ENCODE data around the gene KLHL36. TPM values are rescaled to one million over a fixed set of nuclear protein-coding genes. Genes with fewer than 3 reads are reported as not detected.
A peak's percentile ranks its signal among the peaks of the same experiment; 100 is the strongest.
"Not testable (repeated sequence)": the region's sequence is repeated elsewhere in the genome, so short reads cannot be mapped to it uniquely, and the experiment has no call there.

KLHL36 gene
- total and polyA plus RNA-seq, 12 donors: 14.7 to 77.9 (median 55.3) TPM

DNA sequence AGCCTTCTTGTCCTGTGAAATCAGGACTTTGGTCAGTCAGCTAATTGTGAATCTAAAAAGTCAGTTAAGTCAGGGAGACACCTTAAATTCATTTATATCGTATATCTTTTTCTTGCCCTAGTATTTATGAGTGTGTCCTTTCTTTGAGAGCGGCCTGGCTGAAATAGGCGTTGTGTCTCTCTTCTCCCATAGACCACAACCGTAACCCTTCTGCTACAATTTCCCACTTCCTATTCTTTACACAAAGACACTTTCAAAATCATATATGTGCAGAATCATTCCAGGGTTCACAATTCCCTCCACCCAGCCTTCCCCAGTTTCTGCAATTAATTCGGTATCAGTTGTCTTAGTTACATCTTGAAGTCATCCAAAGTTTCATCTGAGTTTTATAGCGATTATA, 16.4 kb upstream of the KLHL36 start:
- ATAC-seq: no peak
- 87 to 89% methylated on average over 6 of the region's 6 CpGs for WGBS, 2 donors
- Histone ChIP-seq H3K4me1 (peaks cover 0 to 25% (median 14%) of the 10 kb centered on the region in 9 donors), H3K27ac (peak overlapping the region in 1 of 10 donors; percentile 31), H3K4me3 (no peak overlapping the region), H3K27me3 (no peaks in the 10 kb centered on the region), H3K36me3 (no peaks in the 10 kb centered on the region), H3K9me3 (no peaks in the 10 kb centered on the region)
- intact Hi-C loops (cut with DNase I): no loop called here
- TF ChIP-seq, protein P1, sequence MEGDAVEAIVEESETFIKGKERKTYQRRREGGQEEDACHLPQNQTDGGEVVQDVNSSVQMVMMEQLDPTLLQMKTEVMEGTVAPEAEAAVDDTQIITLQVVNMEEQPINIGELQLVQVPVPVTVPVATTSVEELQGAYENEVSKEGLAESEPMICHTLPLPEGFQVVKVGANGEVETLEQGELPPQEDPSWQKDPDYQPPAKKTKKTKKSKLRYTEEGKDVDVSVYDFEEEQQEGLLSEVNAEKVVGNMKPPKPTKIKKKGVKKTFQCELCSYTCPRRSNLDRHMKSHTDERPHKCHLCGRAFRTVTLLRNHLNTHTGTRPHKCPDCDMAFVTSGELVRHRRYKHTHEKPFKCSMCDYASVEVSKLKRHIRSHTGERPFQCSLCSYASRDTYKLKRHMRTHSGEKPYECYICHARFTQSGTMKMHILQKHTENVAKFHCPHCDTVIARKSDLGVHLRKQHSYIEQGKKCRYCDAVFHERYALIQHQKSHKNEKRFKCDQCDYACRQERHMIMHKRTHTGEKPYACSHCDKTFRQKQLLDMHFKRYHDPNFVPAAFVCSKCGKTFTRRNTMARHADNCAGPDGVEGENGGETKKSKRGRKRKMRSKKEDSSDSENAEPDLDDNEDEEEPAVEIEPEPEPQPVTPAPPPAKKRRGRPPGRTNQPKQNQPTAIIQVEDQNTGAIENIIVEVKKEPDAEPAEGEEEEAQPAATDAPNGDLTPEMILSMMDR (IDR thresholded peaks at IDR 0.05): no peak
- DNase-seq: no peak

DNA sequence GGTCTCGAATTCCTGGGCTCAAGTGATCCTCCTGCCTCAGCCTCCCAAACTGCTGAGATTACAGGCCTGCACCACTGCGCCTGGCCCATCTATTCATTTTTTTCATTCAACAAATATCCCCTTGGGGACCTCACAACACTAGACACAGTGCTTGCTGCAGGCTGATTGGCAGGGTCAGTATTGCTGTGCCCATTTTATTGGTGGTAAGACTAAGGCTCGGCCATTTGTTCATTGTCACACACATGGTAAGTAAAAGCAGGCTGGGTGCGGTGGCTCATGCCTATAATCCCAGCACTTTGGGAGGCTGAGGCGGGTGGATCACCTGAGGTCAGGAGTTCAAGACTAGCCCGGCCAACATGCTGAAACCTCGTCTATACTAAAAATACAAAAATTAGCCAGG, 15.4 kb upstream of the KLHL36 start:
- H3K27me3 ChIP-seq; H3K9me3 ChIP-seq; DNase-seq; intact Hi-C loops (cut with DNase I); ATAC-seq; H3K4me3 ChIP-seq; H3K36me3 ChIP-seq: not testable (repeated sequence)
- WGBS, 2 donors: 91 to 95% methylated on average over 7 of the region's 7 CpGs
- H3K4me1 ChIP-seq: peaks cover 0 to 25% (median 14%) of the 10 kb centered on the region in 9 donors
- peak overlapping the region in 4 of 10 donors; percentile 2 to 66 (median 59) for H3K27ac ChIP-seq

DNA sequence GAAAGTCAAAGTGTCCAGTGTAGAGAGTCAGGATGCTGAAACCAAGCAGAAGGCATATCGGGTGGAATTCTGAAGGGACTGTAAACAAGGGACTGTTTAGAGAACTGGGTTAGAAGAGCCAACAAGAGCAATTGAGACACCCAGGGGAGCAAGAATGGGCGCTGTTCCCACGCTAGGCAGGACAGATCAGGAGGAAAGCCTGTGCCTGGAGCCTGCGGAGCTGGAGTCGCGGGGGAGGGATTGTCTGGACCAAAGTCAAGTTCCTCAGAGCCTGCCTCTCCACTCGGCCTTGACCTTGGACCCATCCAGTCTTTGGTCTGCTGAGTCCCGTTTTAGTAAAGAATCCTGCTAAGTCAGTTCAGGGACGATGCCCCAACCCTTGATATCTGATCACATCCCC, 14.7 kb upstream of the KLHL36 start:
- TF ChIP-seq, protein P1 (IDR thresholded peaks at IDR 0.05): no peak
- 20% methylated on average over 9 of the region's 9 CpGs for whole genome bisulfite sequencing, 2 donors
- H3K9me3 ChIP-seq: no peaks in the 10 kb centered on the region
- no peak overlapping the region for H3K4me3 ChIP-seq
- H3K27me3 ChIP-seq: no peaks in the 10 kb centered on the region
- intact Hi-C loops (cut with DNase I): no loop called here
- H3K27ac ChIP-seq: peak overlapping the region in 7 of 10 donors; percentile 2 to 66 (median 51)
- peak; percentile 79 to 93 (median 88) for ATAC-seq
- DNase-seq: peak; percentile 85 to 88
- no peaks in the 10 kb centered on the region for H3K36me3 ChIP-seq
- H3K4me1 ChIP-seq: peaks cover 0 to 25% (median 14%) of the 10 kb centered on the region in 9 donors

DNA sequence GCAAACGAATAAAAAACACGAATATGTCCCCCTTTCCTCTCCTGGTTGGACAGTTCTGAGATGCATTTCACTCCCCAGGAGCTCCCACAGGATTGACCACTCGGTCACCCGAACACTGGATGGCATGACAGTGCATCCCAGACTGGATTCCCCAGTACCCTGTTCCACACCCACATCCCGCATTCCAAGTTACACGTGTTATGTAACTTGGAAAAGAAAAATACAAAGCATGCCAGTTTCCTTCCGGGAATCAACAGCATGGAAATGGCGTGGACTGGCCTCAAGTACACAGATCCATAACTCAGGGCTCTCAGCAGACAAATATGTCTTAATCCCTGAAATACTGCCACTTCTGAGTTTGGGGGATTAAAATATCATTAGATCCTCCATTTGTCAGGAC, 12.6 kb upstream of the KLHL36 start:
- no peak overlapping the region for H3K4me3 ChIP-seq
- no peak overlapping the region for H3K27ac ChIP-seq
- peaks cover 0 to 26% (median 21%) of the 10 kb centered on the region in 9 donors for H3K4me1 ChIP-seq
- no peaks in the 10 kb centered on the region for H3K9me3 ChIP-seq
- no peaks in the 10 kb centered on the region for H3K27me3 ChIP-seq
- DNase-seq (no peak), ATAC-seq (no peak)
- TF ChIP-seq, protein P1 (IDR thresholded peaks at IDR 0.05): no peak
- intact Hi-C loops (cut with DNase I): no loop called here
- no peaks in the 10 kb centered on the region for H3K36me3 ChIP-seq
- WGBS, 2 donors: 58 to 67% methylated on average over 8 of the region's 8 CpGs

DNA sequence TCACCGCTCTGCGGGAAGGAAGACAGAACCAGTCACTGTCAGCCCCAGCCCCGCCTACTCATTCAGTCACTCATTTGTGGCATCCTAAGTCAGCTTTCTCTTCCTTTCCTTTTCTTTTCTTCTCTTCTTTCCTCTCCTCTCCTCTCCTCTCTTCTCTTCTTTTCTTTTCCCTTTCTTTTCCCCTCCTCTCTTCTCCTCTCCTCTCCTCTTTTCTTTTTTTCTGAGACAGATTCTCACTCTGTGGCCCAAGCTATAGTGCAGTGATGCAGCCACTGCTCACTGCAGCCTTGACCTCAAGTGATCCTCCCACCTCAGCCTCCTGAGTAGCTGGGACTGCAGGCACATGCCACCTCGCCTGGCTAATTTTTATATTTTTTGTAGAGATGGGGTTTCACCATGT, 10.6 kb upstream of the KLHL36 start:
- DNase-seq: no peak
- Histone ChIP-seq H3K4me3 (no peak overlapping the region), H3K36me3 (no peaks in the 10 kb centered on the region), H3K27me3 (no peaks in the 10 kb centered on the region), H3K4me1 (peaks cover 3 to 43% (median 31%) of the 10 kb centered on the region in 9 donors), H3K27ac (no peak overlapping the region), H3K9me3 (no peaks in the 10 kb centered on the region)
- ATAC-seq: no peak
- TF ChIP-seq, protein P1 (IDR thresholded peaks at IDR 0.05): no peak
- WGBS, 2 donors: 84 to 87% methylated on average over 4 of the region's 4 CpGs
- intact Hi-C loops (cut with DNase I): no loop called here
